Omental fat pad (tissue), 4 donors: ENCODE data around the gene ZRANB3. TPM values are rescaled to one million over a fixed set of nuclear protein-coding genes. Genes with fewer than 3 reads are reported as not detected.

ENCODE experiments used
- ATAC-seq: fragments of 150-250 bp; one replicate; pipeline ENCODE4 v1.9.1; 2016; ENCODE audit warnings: mild to moderate bottlenecking, moderate library complexity; ENCODE audit not compliant: low FRiP score
- DNase-seq: peaks from one replicate; pipeline ENCODE4 v3.0.0-alpha.2; 2019; ENCODE audit warnings: low spot score
- CTCF ChIP-seq, 3 donors: fragments of 450-650 bp; IDR thresholded peaks; one replicate each; pipeline ENCODE4 v1.5.1; 2016 to 2017; ENCODE audit warnings: antibody characterized with exemption in 3 of 3, mild to moderate bottlenecking in 3 of 3, moderate library complexity in 2 of 3
- total RNA-seq, 4 donors: library from RNA; depleted of rRNA; stranded (reverse); fragments of >200 nt; gene quantifications; one replicate each; pipeline ENCODE4 v1.1.0, GENCODE V29; 2016

ZRANB3 gene
- total RNA-seq, 4 donors from 2014 or later, result 3.3 to 4.0 (median 3.9) TPM

GRCh38 chr2:135212757-135213156, 318.3 kb downstream of the ZRANB3 start:
- no peak for ATAC-seq
- no peak for DNase-seq
- no peak for TF ChIP-seq CTCF (IDR thresholded peaks at IDR 0.05)

GRCh38 chr2:135208016-135208415, 323.0 kb downstream of the ZRANB3 start:
- DNase-seq, result no peak
- TF ChIP-seq CTCF (IDR thresholded peaks at IDR 0.05), result no peak
- no peak for ATAC-seq

- no peak for ATAC-seq
- no peak for DNase-seq
- no peak for TF ChIP-seq CTCF (IDR thresholded peaks at IDR 0.05)
Observed at GRCh38 chr2:135203944-135204343, 327.1 kb downstream of the ZRANB3 start.

GRCh38 chr2:135202751-135203150, 328.3 kb downstream of the ZRANB3 start:
- no peak for TF ChIP-seq CTCF (IDR thresholded peaks at IDR 0.05)
- ATAC-seq (no peak), DNase-seq (no peak)

GRCh38 chr2:135198481-135198880, 332.5 kb downstream of the ZRANB3 start:
- TF ChIP-seq CTCF (IDR thresholded peaks at IDR 0.05), result no peak
- DNase-seq (no peak), ATAC-seq (no peak)

- no peak for DNase-seq
- no peak for TF ChIP-seq CTCF (IDR thresholded peaks at IDR 0.05)
- no peak for ATAC-seq
Observed at GRCh38 chr2:135190799-135191198, 340.2 kb downstream of the ZRANB3 start.

GRCh38 chr2:135189148-135189547, 341.9 kb downstream of the ZRANB3 start:
- no peak for DNase-seq
- TF ChIP-seq CTCF (IDR thresholded peaks at IDR 0.05), result no peak

More at GRCh38 chr2:135189148-135189547, 341.9 kb downstream of the ZRANB3 start:
- ATAC-seq, result no peak
